ENCODE results near the gene CCDC88B.

DNA sequence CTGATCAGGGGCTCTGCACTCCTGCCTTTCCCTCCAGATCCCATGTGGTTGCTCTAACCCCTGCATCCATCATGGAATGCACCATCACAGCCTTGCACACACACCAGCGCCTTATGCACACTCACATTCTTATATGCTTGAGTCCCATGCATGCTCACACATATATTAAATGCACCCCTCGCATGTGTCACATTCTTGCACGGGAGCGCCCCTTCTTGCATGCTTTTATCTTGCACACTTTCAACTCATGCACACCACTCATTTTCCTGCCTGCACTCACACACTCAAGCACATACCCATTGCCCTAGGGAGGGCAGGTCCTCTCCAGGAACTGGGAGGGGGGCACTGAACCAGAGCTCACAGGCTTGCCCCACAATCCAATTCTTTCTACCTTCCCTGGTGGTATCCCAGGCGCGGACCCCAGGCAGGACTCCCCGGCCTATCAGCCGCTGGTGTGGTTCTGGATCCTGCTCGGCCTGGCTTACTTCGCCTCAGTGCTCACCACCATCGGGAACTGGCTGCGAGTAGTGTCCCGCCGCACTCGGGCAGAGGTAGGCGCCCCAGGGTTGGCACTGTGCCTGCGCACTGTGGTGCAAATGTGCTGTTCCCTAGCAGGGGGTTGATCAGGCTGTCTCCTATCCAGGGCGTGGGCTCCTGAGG is 42.2 kb upstream of the CCDC88B start:
- TF ChIP-seq, protein P1, sequence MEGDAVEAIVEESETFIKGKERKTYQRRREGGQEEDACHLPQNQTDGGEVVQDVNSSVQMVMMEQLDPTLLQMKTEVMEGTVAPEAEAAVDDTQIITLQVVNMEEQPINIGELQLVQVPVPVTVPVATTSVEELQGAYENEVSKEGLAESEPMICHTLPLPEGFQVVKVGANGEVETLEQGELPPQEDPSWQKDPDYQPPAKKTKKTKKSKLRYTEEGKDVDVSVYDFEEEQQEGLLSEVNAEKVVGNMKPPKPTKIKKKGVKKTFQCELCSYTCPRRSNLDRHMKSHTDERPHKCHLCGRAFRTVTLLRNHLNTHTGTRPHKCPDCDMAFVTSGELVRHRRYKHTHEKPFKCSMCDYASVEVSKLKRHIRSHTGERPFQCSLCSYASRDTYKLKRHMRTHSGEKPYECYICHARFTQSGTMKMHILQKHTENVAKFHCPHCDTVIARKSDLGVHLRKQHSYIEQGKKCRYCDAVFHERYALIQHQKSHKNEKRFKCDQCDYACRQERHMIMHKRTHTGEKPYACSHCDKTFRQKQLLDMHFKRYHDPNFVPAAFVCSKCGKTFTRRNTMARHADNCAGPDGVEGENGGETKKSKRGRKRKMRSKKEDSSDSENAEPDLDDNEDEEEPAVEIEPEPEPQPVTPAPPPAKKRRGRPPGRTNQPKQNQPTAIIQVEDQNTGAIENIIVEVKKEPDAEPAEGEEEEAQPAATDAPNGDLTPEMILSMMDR (IDR thresholded peaks at IDR 0.05) = no peak
- TF ChIP-seq POLR2A (IDR thresholded peaks at IDR 0.05) (no peak), POLR2AphosphoS5 (IDR thresholded peaks at IDR 0.05; ENCODE audit: insufficient read depth in 1 of 2, low read depth in 1 of 2) (no peak)
